Loucy (cell line): ENCODE data around the gene VWA1.

ENCODE experiments used
- EZH2phosphoT487 ChIP-seq: fragments of 200-600 bp; IDR thresholded peaks from 2 replicates; pipeline ENCODE4 v1.6.1; 2018; ENCODE audit warnings: antibody characterized with exemption, mild to moderate bottlenecking, moderate library complexity, borderline replicate concordance
- TF ChIP-seq, protein P1 (sequence below): fragments of 200-600 bp; sonication (generic); conservative IDR thresholded peaks from 2 replicates; pipeline ENCODE4 v1.5.1; 2014; ENCODE audit warnings: mild to moderate bottlenecking, antibody characterized with exemption, low read length

DNA sequence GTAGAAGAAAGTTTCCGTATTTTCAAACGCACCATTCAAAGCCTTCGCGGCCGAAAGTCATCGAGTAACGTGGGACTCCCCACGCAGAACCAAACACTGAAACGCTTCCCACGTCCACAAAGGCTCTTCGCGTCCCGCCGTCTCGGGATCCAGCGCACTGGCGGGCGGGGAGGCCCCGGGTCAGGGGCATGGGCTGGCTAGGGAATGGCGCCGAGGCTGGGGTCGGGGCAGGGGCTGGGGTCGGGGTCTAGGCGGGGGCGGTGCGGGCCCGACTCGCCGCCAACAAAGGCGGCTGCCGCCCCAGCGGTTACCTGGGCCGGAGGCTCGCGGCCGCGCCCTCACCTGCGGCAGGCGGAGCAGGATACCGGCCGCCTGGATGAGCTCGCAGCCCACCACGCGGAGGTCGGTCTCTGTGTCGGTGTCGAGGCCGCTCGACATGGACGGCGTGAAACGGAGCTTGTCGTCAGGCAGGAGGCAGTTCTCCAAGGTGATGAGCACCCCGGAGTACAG is 36.8 kb upstream of the VWA1 start:
- TF ChIP-seq, protein P1, sequence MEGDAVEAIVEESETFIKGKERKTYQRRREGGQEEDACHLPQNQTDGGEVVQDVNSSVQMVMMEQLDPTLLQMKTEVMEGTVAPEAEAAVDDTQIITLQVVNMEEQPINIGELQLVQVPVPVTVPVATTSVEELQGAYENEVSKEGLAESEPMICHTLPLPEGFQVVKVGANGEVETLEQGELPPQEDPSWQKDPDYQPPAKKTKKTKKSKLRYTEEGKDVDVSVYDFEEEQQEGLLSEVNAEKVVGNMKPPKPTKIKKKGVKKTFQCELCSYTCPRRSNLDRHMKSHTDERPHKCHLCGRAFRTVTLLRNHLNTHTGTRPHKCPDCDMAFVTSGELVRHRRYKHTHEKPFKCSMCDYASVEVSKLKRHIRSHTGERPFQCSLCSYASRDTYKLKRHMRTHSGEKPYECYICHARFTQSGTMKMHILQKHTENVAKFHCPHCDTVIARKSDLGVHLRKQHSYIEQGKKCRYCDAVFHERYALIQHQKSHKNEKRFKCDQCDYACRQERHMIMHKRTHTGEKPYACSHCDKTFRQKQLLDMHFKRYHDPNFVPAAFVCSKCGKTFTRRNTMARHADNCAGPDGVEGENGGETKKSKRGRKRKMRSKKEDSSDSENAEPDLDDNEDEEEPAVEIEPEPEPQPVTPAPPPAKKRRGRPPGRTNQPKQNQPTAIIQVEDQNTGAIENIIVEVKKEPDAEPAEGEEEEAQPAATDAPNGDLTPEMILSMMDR = no peak
- TF ChIP-seq EZH2phosphoT487 = no peak
